ENCODE measurements around the gene CYP4V2.

GRCh38 chr4:186169333-186169944 lies 21.9 kb upstream of the CYP4V2 start:
- TF ChIP-seq POLR2A (IDR thresholded peaks at IDR 0.05): no peak
- no peak for TF ChIP-seq CTCF (IDR thresholded peaks at IDR 0.05)
